Stomach (tissue), 9 donors: ENCODE measurements around the gene F12. TPM values are rescaled to one million over a fixed set of nuclear protein-coding genes. Genes with fewer than 3 reads are reported as not detected.

Experiments
- DNase-seq, 2 donors: peaks; one replicate each; pipeline versions ENCODE4 v3.0.0 to v3.0.0-alpha.2; 2013 to 2019
- H3K27ac ChIP-seq, 5 donors: fragments of 200-600 bp in 4 of 5; sonication (generic) in 4 of 5; one replicate each; pipeline ENCODE4 v1.5.1; 2013 to 2019; ENCODE audit warnings: mild to moderate bottlenecking in 1 of 5, moderate library complexity in 1 of 5
- H3K27me3 ChIP-seq, 3 donors: fragments of 200-600 bp; sonication (generic); one replicate each; pipeline ENCODE4 v1.5.1; 2017 to 2019; ENCODE audit warnings: mixed run types in 1 of 3
- H3K36me3 ChIP-seq, 4 donors: fragments of 200-600 bp; sonication (generic); 1 replicate in 3 of 4; 2 replicates in 1 of 4; pipeline ENCODE4 v1.5.1; 2016 to 2019
- H3K4me1 ChIP-seq, 4 donors: fragments of 200-600 bp; sonication (generic); one replicate each; pipeline ENCODE4 v1.5.1; 2016 to 2019
- H3K4me3 ChIP-seq, 4 donors: fragments of 200-600 bp; sonication (generic) in 3 of 4; one replicate each; pipeline ENCODE4 v1.5.1; 2016 to 2019; ENCODE audit warnings: mild to moderate bottlenecking in 1 of 4
- H3K9me3 ChIP-seq, 4 donors: fragments of 200-600 bp; sonication (generic); one replicate each; pipeline ENCODE4 v1.5.1; 2016 to 2019
- CTCF ChIP-seq, 7 experiments: fragments of 450-650 bp in 4 of 7; fragments of 200-600 bp in 3 of 7; sonication (generic) in 3 of 7; IDR thresholded peaks; one replicate each; pipeline ENCODE4 v1.5.1; 2016 to 2019; ENCODE audit warnings: antibody characterized with exemption in 7 of 7, control low read depth in 2 of 7, mild to moderate bottlenecking in 1 of 7
- EP300 ChIP-seq: sonication (generic); formaldehyde crosslinking; IDR thresholded peaks from one replicate; pipeline ENCODE4 v1.6.1; 2017; ENCODE audit warnings: antibody characterized with exemption
- POLR2A ChIP-seq, 4 donors: fragments of 450-650 bp; IDR thresholded peaks; one replicate each; pipeline ENCODE4 v1.6.1; 2016; ENCODE audit warnings: antibody characterized with exemption in 4 of 4, control low read depth in 2 of 4, mild to moderate bottlenecking in 1 of 4, moderate library complexity in 1 of 4
- POLR2AphosphoS5 ChIP-seq, 3 donors: sonication (generic); formaldehyde crosslinking; IDR thresholded peaks; one replicate each; pipeline ENCODE4 v1.6.1; 2016; ENCODE audit warnings: antibody characterized with exemption in 3 of 3
- WGBS, 5 donors: extraction: QIAGEN DNeasy Blood & Tissue Kit in 3 of 5; methylation state at CpG; one replicate each; pipeline versions ENCODE4 v1.1.5 to v1.1.7; 2013 to 2018; 5-methylcytosine and 5-hydroxymethylcytosine counted together
- intact Hi-C: fragments of 100-400 bp; cut with DNase I; formaldehyde crosslinking; loops from one replicate; pipeline ENCODE4 v1.15.1; 2023; ENCODE audit warnings: low total_unique reads
- polyA plus RNA-seq, 3 donors: library from polyadenylated mRNA; stranded (reverse); fragments of 200-250 nt; gene quantifications; one replicate each; pipeline ENCODE4 v1.2.3, GENCODE V29; 2013
- total RNA-seq, 5 donors: library from RNA; depleted of rRNA; stranded (reverse); fragments of >200 nt; gene quantifications; one replicate each; pipeline versions ENCODE4 v1.1.0 to v1.2.3, GENCODE V29; 2014 to 2016
- donor health status: healthy with polysubstance abuse.
- donor health status: Bipolar disorder and iron deficiency.
- donor health status: healthy.

The F12 gene
- total and polyA plus RNA-seq, 8 donors: 0.50 to 68.3 (median 33.0) TPM; not detected in 4

- Histone ChIP-seq H3K4me1 (peaks cover 34 to 49% (median 40%) of the 10 kb centered on the region in 4 donors), H3K4me3 (no peak overlapping the region), H3K27me3 (peaks cover 0 to 55% (median 12%) of the 10 kb centered on the region in 3 donors), H3K9me3 (no peaks in the 10 kb centered on the region), H3K36me3 (no peaks in the 10 kb centered on the region), H3K27ac (no peak overlapping the region)
- 86 to 93% (median 91%) methylated on average over 10 of the region's 10 CpGs for WGBS, 5 donors
- no peak for DNase-seq
- TF ChIP-seq POLR2AphosphoS5 (IDR thresholded peaks at IDR 0.05) (no peak), CTCF (IDR thresholded peaks at IDR 0.05) (no peak), POLR2A (IDR thresholded peaks at IDR 0.05) (no peak), EP300 (no peak)
- intact Hi-C loops: no loop called here
Measured at GRCh38 chr5:177450667-177451424, 41.5 kb upstream of the F12 start.

GRCh38 chr5:177449140-177450061, 40.0 kb upstream of the F12 start:
- TF ChIP-seq POLR2AphosphoS5 (IDR thresholded peaks at IDR 0.05): no peak
- no peak for TF ChIP-seq POLR2A (IDR thresholded peaks at IDR 0.05)
- no peak for TF ChIP-seq EP300
- no peak for TF ChIP-seq CTCF (IDR thresholded peaks at IDR 0.05)
- no peak overlapping the region for H3K4me3 ChIP-seq
- H3K4me1 ChIP-seq: peaks cover 29 to 44% (median 37%) of the 10 kb centered on the region in 4 donors
- no peaks in the 10 kb centered on the region for H3K36me3 ChIP-seq
- 83 to 92% (median 87%) methylated on average over 8 to 18 of the region's 18 CpGs for WGBS, 5 donors
- H3K9me3 ChIP-seq: no peaks in the 10 kb centered on the region
- intact Hi-C loops: no loop called here
- H3K27me3 ChIP-seq: peaks cover 0 to 55% (median 12%) of the 10 kb centered on the region in 3 donors
- no peak overlapping the region for H3K27ac ChIP-seq
- DNase-seq: no peak

GRCh38 chr5:177448244-177448950, 39.0 kb upstream of the F12 start:
- Histone ChIP-seq H3K27ac (no peak overlapping the region), H3K9me3 (no peaks in the 10 kb centered on the region), H3K4me3 (no peak overlapping the region), H3K27me3 (peaks cover 0 to 53% (median 12%) of the 10 kb centered on the region in 3 donors), H3K4me1 (peaks cover 23 to 34% (median 28%) of the 10 kb centered on the region in 4 donors), H3K36me3 (no peaks in the 10 kb centered on the region)
- TF ChIP-seq EP300 (no peak), POLR2A (IDR thresholded peaks at IDR 0.05) (no peak), POLR2AphosphoS5 (IDR thresholded peaks at IDR 0.05) (no peak), CTCF (IDR thresholded peaks at IDR 0.05) (no peak)
- 64 to 77% (median 69%) methylated on average over 6 of the region's 6 CpGs for WGBS, 5 donors
- intact Hi-C loops: no loop called here
- no peak for DNase-seq
